ENCODE measurements around the gene OR5H1. TPM values are rescaled to one million over a fixed set of nuclear protein-coding genes. Genes with fewer than 3 reads are reported as not detected.
"Not testable (repeated sequence)": the region's sequence is repeated elsewhere in the genome, so short reads cannot be mapped to it uniquely, and the experiment has no call there.

Gene OR5H1
- total and polyA plus RNA-seq, 12 donors, result not detected

DNA sequence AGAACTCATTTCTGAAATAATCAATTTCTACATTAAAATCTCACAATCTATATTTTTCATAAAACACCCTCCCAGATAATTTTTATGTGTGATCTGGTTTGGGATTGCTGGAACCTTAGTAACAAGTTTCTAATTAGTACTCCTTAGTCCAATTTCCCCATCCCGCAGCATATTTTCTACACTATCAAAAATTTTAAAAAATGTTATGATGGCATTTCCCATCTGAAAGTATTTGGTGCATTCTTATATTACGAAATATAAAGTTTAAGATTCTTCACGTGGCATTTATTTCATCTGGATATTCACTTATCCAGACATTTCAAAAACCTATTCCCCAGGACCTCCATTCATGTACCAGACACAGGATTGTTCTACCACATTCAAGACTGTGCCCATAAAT, 18.2 kb downstream of the OR5H1 start:
- DNase-seq, result no peak
- TF ChIP-seq POLR2A (IDR thresholded peaks at IDR 0.05) (no peak), CTCF (IDR thresholded peaks at IDR 0.05) (no peak)
- Histone ChIP-seq H3K36me3 (replicated peaks in 1 of 2) (no peaks in the 10 kb centered on the region), H3K4me3 (no peak overlapping the region), H3K9me3 (replicated peaks in 1 of 3) (no peaks in the 10 kb centered on the region), H3K4me1 (replicated peaks in 1 of 2) (no peaks in the 10 kb centered on the region), H3K27ac (no peak overlapping the region), H3K27me3 (no peaks in the 10 kb centered on the region)
- WGBS, 4 donors, result 48 to 62% (median 56%) methylated on average over 3 of the region's 3 CpGs
- intact Hi-C loops (cut with DNase I), result no loop called here

DNA sequence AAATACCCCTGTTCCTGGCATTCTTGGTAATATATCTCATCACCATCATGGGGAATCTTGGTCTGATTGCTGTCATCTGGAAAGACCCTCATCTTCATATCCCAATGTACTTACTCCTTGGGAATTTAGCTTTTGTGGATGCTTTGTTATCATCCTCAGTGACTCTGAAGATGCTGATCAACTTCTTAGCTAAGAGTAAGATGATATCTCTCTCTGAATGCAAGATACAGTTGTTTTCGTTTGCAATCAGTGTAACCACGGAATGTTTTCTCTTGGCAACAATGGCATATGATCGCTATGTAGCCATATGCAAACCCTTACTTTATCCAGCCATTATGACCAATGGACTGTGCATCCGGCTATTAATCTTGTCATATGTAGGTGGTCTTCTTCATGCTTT, 18.9 kb downstream of the OR5H1 start:
- WGBS, 4 donors, result 69 to 76% (median 75%) methylated on average over 4 of the region's 4 CpGs
- H3K27me3 ChIP-seq; H3K9me3 ChIP-seq (replicated peaks in 1 of 3); H3K4me1 ChIP-seq (replicated peaks in 1 of 2); intact Hi-C loops (cut with DNase I); H3K4me3 ChIP-seq; DNase-seq; H3K27ac ChIP-seq; H3K36me3 ChIP-seq (replicated peaks in 1 of 2): not testable (repeated sequence)

GRCh38 chr3:98151241-98151640, 20.7 kb downstream of the OR5H1 start:
- Histone ChIP-seq H3K27ac (no peak overlapping the region), H3K27me3 (no peaks in the 10 kb centered on the region), H3K4me3 (no peak overlapping the region), H3K36me3 (replicated peaks in 1 of 2) (no peaks in the 10 kb centered on the region), H3K9me3 (replicated peaks in 1 of 3) (no peaks in the 10 kb centered on the region), H3K4me1 (replicated peaks in 1 of 2) (no peaks in the 10 kb centered on the region)
- 51 to 77% (median 66%) methylated on average over 5 of the region's 5 CpGs for WGBS, 4 donors
- DNase-seq, result no peak
- no peak for TF ChIP-seq POLR2A (IDR thresholded peaks at IDR 0.05)
- TF ChIP-seq CTCF (IDR thresholded peaks at IDR 0.05), result no peak
- intact Hi-C loops (cut with DNase I), result no loop called here

GRCh38 chr3:98166396-98166795, 35.9 kb downstream of the OR5H1 start, which contains the start of gene OR5H15:
Gene OR5H15 (plus strand): TSS chr3:98166696. CDS start chr3:98168700, 2,004 bp downstream.
- no peaks in the 10 kb centered on the region for H3K4me1 ChIP-seq (replicated peaks in 1 of 2)
- no peak within 1 kb of the TSS for H3K4me3 ChIP-seq
- H3K27me3 ChIP-seq, result no peaks in the 10 kb centered on the region
- TF ChIP-seq POLR2A (IDR thresholded peaks at IDR 0.05) (no peak), CTCF (IDR thresholded peaks at IDR 0.05) (no peak)
- no peaks in the 10 kb centered on the region for H3K36me3 ChIP-seq (replicated peaks in 1 of 2)
- DNase-seq, result no peak
- no peaks in the 10 kb centered on the region for H3K9me3 ChIP-seq (replicated peaks in 1 of 3)
- no peak within 1 kb of the TSS for H3K27ac ChIP-seq
- intact Hi-C loops (cut with DNase I), result no loop called here
- WGBS, 4 donors, result 79 to 93% (median 86%) methylated on average over 3 of the region's 3 CpGs

DNA sequence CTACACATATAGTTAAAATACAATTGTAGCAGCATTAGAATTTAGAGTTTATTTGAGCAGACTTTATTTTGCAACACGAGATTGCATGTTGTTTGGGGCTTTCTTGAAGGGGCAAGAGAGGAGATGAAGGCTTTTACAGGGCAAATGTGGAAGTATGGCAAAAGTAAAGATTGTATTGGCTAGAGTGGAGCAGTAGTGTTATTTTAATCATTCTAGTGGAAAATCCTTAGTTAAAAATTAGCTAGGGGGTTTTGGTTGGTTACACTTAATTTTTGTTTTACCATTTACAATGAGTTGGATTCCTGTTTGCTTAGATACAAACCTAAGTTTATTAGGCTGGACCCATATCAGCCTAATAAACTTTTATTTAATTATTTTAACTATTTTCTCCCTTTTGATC, 40.5 kb downstream of the OR5H1 start:
- TF ChIP-seq CTCF (IDR thresholded peaks at IDR 0.05), result no peak
- Histone ChIP-seq H3K9me3 (replicated peaks in 1 of 3) (no peaks in the 10 kb centered on the region), H3K36me3 (replicated peaks in 1 of 2) (no peaks in the 10 kb centered on the region), H3K4me3 (no peak overlapping the region), H3K27me3 (no peaks in the 10 kb centered on the region), H3K27ac (no peak overlapping the region), H3K4me1 (replicated peaks in 1 of 2) (no peaks in the 10 kb centered on the region)
- WGBS, 4 donors, result 34 to 55% (median 43%) methylated on average over 1 of the region's 1 CpG
- intact Hi-C loops (cut with DNase I), result no loop called here
- no peak for DNase-seq
